Liver (tissue), 3 donors: ENCODE data around the gene NEMF.

ENCODE experiments used
- CTCF ChIP-seq: fragments of 150-350 bp; IDR thresholded peaks from 2 replicates; pipeline ENCODE4 v1.5.1; 2017; ENCODE audit warnings: improper control_type of control experiment, low read depth, low read length; ENCODE audit not compliant: missing input control
- GABPA ChIP-seq, 2 donors: IDR thresholded peaks in 1 of 2; conservative IDR thresholded peaks in 1 of 2; 2 replicates each; pipeline ENCODE4 v1.6.1; 2016; ENCODE audit warnings: antibody characterized with exemption in 2 of 2, mild to moderate bottlenecking in 1 of 2, moderate library complexity in 1 of 2
- HNF4A ChIP-seq, 2 donors: conservative IDR thresholded peaks; 2 replicates each; pipeline ENCODE4 v1.6.1; 2016; ENCODE audit warnings: antibody characterized with exemption in 2 of 2, mild to moderate bottlenecking in 2 of 2
- HNF4G ChIP-seq: IDR thresholded peaks from 2 replicates; pipeline ENCODE4 v1.6.1; 2016; ENCODE audit warnings: antibody characterized with exemption
- SP1 ChIP-seq: IDR thresholded peaks from 2 replicates; pipeline ENCODE4 v1.6.1; 2018; ENCODE audit warnings: antibody characterized with exemption, mild to moderate bottlenecking
- TAF1 ChIP-seq: conservative IDR thresholded peaks from 2 replicates; pipeline ENCODE4 v1.6.1; 2016; ENCODE audit warnings: antibody characterized with exemption, mild to moderate bottlenecking
- donor health status: healthy.
- donor health status: healthy.

- TF ChIP-seq CTCF (no peak), SP1 (no peak), HNF4G (no peak), HNF4A (conservative IDR thresholded peaks at IDR 0.05) (no peak), TAF1 (no peak), GABPA (IDR thresholded peaks at IDR 0.05 in 1 of 2, conservative IDR thresholded peaks at IDR 0.05 in 1 of 2) (no peak)
These were observed 44.8 kb upstream of the NEMF start for GRCh38 chr14:49897414-49897813.
